Epithelial cell of esophagus (primary cell): ENCODE results near the gene PRPS1L1.

Experiments
- DNase-seq: peaks from one replicate; pipeline ENCODE4 v3.0.0; 2010; ENCODE audit warnings: low read depth
- H3K4me3 ChIP-seq: 2 replicates; pipeline ENCODE4 v1.5.1; 2011; ENCODE audit warnings: mild to moderate bottlenecking, low read length, control low read depth
- TF ChIP-seq, protein P1 (sequence below): IDR thresholded peaks from 2 replicates; pipeline ENCODE4 v1.5.1; 2011; ENCODE audit warnings: low read depth, mild to moderate bottlenecking, low read length, control low read depth, inconsistent platforms; ENCODE audit not compliant: insufficient read depth; ENCODE audit errors: missing control alignments

The PRPS1L1 gene

DNA sequence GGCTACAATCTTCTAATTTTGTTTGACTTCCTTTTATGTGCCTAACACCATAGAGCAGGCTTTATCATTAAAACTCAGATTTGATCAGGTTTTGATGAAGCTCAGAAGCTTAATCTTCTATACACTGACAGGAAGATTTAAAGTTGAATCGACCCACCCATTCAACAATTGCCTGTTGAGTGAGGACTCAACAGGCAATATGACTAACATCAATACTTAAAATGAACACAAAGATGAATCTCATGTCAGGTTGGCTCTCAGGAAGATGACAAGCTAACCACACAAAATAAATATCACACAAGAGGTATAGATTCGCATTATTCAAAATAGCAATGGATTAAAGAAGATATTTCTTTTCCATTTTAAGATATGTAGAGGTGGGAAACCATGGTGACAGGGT lies 50.7 kb downstream of the PRPS1L1 start:
- no peak for DNase-seq
- TF ChIP-seq, protein P1, sequence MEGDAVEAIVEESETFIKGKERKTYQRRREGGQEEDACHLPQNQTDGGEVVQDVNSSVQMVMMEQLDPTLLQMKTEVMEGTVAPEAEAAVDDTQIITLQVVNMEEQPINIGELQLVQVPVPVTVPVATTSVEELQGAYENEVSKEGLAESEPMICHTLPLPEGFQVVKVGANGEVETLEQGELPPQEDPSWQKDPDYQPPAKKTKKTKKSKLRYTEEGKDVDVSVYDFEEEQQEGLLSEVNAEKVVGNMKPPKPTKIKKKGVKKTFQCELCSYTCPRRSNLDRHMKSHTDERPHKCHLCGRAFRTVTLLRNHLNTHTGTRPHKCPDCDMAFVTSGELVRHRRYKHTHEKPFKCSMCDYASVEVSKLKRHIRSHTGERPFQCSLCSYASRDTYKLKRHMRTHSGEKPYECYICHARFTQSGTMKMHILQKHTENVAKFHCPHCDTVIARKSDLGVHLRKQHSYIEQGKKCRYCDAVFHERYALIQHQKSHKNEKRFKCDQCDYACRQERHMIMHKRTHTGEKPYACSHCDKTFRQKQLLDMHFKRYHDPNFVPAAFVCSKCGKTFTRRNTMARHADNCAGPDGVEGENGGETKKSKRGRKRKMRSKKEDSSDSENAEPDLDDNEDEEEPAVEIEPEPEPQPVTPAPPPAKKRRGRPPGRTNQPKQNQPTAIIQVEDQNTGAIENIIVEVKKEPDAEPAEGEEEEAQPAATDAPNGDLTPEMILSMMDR, result no peak
- H3K4me3 ChIP-seq, result no peak overlapping the region
